HepG2 (cell line): ENCODE results near the gene TJP3. TPM values are rescaled to one million over a fixed set of nuclear protein-coding genes. Genes with fewer than 3 reads are reported as not detected.

Source experiments
- ARID4A ChIP-seq: sonication (generic); formaldehyde crosslinking; IDR thresholded peaks from 2 replicates; pipeline ENCODE4 v1.5.0; 2020; ENCODE audit warnings: mild to moderate bottlenecking, missing genetic modification reagents, borderline replicate concordance
- GABPA ChIP-seq, 2 experiments: IDR thresholded peaks; 2 replicates each; pipeline ENCODE4 v1.6.1; 2011 to 2016; ENCODE audit warnings: low read depth in 2 of 2, low read length in 1 of 2, missing biosample characterization in 1 of 2, missing genetic modification characterization in 1 of 2
- HOXA3 ChIP-seq: sonication (generic); formaldehyde crosslinking; IDR thresholded peaks from 2 replicates; pipeline ENCODE4 v1.5.0; 2020; ENCODE audit warnings: missing genetic modification reagents
- KDM2A ChIP-seq: sonication (generic); formaldehyde crosslinking; IDR thresholded peaks from 2 replicates; pipeline ENCODE4 v1.4.0; 2020; ENCODE audit warnings: low read depth, missing genetic modification reagents, borderline replicate concordance
- MXD1 ChIP-seq: sonication (generic); formaldehyde crosslinking; IDR thresholded peaks from 2 replicates; pipeline ENCODE4 v1.4.0; 2020; ENCODE audit warnings: mild to moderate bottlenecking, missing genetic modification reagents
- MYC ChIP-seq: sonication (generic); formaldehyde crosslinking; IDR thresholded peaks from 2 replicates; pipeline ENCODE4 v1.9.0; 2021; ENCODE audit warnings: missing genetic modification reagents, borderline replicate concordance
- RXRA ChIP-seq: sonication (generic); formaldehyde crosslinking; IDR thresholded peaks from 2 replicates; pipeline ENCODE4 v1.5.1; 2020; ENCODE audit warnings: missing genetic modification reagents
- SALL1 ChIP-seq: sonication (generic); formaldehyde crosslinking; IDR thresholded peaks from 2 replicates; pipeline ENCODE4 v1.8.0; 2022; ENCODE audit warnings: mild to moderate bottlenecking, missing genetic modification reagents
- SIN3B ChIP-seq: fragments of 150-350 bp; IDR thresholded peaks from 2 replicates; pipeline ENCODE4 v1.6.1; 2014; ENCODE audit warnings: low read length
- SRF ChIP-seq: IDR thresholded peaks from 2 replicates; pipeline ENCODE4 v1.6.1; 2011; ENCODE audit warnings: mild to moderate bottlenecking, low read depth, low read length, moderate library complexity
- ZNF274 ChIP-seq: sonication (generic); formaldehyde crosslinking; IDR thresholded peaks from 2 replicates; pipeline ENCODE4 v1.5.1; 2020; ENCODE audit warnings: mild to moderate bottlenecking, missing genetic modification reagents
- ZNF292 ChIP-seq: sonication (generic); formaldehyde crosslinking; IDR thresholded peaks from 2 replicates; pipeline ENCODE4 v1.8.1; 2022; ENCODE audit warnings: mild to moderate bottlenecking, low read depth, missing genetic modification reagents, borderline replicate concordance
- polyA plus RNA-seq, 8 experiments: library from polyadenylated mRNA; depleted of rRNA in 3 of 8; stranded (reverse) in 7 of 8; unstranded in 1 of 8; fragments of >200 nt; fragmentation: Illumina TruSeq in 4 of 8; extraction: Trizol in 4 of 8; gene quantifications; 2 replicates each; pipeline versions ENCODE4 v1.2.1 to v1.2.3, GENCODE V29; 2011 to 2016; ENCODE audit warnings: low read depth in 4 of 8, missing spikeins in 1 of 8, mixed read lengths in 1 of 8; ENCODE audit not compliant: insufficient read depth in 1 of 8
- total RNA-seq, 5 experiments: library from RNA; depleted of rRNA; stranded (reverse); fragments of >200 nt; fragmentation: Illumina TruSeq; extraction: Trizol; gene quantifications; 2 replicates each; pipeline ENCODE4 v1.2.3, GENCODE V29; 2016; ENCODE audit warnings: low read depth in 1 of 5
- TF ChIP-seq, protein P1 (sequence below): sonication (generic); formaldehyde crosslinking; IDR thresholded peaks from 2 replicates; pipeline ENCODE4 v1.4.0; 2020; ENCODE audit warnings: mild to moderate bottlenecking, missing genetic modification reagents
- TF ChIP-seq, protein P2 (sequence below): sonication (generic); formaldehyde crosslinking; IDR thresholded peaks from 2 replicates; pipeline ENCODE4 v1.8.0; 2022; ENCODE audit warnings: missing genetic modification reagents, mild to moderate bottlenecking, moderate library complexity, borderline replicate concordance
- TF ChIP-seq, protein P3 (sequence below): sonication (generic); formaldehyde crosslinking; IDR thresholded peaks from 2 replicates; pipeline ENCODE4 v1.8.0; 2022; ENCODE audit warnings: low read depth, missing genetic modification reagents

The TJP3 gene
- total and polyA plus RNA-seq, 2 of the 13 experiments (the other 11 are each of a cell fraction or from before 2014, with no cell fraction given) = 2.3 to 21.5 TPM

GRCh38 chr19:3687774-3688706 lies 20.1 kb upstream of the TJP3 start (continued):
- peak; percentile 65; the same call in 1 of the 2 replicates for TF ChIP-seq ARID4A (CRISPR knock-in tag)
- TF ChIP-seq, protein P1, sequence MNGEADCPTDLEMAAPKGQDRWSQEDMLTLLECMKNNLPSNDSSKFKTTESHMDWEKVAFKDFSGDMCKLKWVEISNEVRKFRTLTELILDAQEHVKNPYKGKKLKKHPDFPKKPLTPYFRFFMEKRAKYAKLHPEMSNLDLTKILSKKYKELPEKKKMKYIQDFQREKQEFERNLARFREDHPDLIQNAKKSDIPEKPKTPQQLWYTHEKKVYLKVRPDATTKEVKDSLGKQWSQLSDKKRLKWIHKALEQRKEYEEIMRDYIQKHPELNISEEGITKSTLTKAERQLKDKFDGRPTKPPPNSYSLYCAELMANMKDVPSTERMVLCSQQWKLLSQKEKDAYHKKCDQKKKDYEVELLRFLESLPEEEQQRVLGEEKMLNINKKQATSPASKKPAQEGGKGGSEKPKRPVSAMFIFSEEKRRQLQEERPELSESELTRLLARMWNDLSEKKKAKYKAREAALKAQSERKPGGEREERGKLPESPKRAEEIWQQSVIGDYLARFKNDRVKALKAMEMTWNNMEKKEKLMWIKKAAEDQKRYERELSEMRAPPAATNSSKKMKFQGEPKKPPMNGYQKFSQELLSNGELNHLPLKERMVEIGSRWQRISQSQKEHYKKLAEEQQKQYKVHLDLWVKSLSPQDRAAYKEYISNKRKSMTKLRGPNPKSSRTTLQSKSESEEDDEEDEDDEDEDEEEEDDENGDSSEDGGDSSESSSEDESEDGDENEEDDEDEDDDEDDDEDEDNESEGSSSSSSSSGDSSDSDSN = peak; percentile 54
- TF ChIP-seq, protein P2, sequence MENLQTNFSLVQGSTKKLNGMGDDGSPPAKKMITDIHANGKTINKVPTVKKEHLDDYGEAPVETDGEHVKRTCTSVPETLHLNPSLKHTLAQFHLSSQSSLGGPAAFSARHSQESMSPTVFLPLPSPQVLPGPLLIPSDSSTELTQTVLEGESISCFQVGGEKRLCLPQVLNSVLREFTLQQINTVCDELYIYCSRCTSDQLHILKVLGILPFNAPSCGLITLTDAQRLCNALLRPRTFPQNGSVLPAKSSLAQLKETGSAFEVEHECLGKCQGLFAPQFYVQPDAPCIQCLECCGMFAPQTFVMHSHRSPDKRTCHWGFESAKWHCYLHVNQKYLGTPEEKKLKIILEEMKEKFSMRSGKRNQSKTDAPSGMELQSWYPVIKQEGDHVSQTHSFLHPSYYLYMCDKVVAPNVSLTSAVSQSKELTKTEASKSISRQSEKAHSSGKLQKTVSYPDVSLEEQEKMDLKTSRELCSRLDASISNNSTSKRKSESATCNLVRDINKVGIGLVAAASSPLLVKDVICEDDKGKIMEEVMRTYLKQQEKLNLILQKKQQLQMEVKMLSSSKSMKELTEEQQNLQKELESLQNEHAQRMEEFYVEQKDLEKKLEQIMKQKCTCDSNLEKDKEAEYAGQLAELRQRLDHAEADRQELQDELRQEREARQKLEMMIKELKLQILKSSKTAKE (CRISPR knock-in tag) = no peak
- TF ChIP-seq MXD1 (CRISPR knock-in tag) = 0 out of 2 replicates have a peak, but pooled peaks have one; percentile 28
- no peak for TF ChIP-seq SRF
- TF ChIP-seq ZNF292 = 0 out of 2 replicates have a peak, but pooled peaks have one; percentile 34
- TF ChIP-seq RXRA (CRISPR knock-in tag) = 0 out of 2 replicates have a peak, but pooled peaks have one; percentile 27
- TF ChIP-seq, protein P3, sequence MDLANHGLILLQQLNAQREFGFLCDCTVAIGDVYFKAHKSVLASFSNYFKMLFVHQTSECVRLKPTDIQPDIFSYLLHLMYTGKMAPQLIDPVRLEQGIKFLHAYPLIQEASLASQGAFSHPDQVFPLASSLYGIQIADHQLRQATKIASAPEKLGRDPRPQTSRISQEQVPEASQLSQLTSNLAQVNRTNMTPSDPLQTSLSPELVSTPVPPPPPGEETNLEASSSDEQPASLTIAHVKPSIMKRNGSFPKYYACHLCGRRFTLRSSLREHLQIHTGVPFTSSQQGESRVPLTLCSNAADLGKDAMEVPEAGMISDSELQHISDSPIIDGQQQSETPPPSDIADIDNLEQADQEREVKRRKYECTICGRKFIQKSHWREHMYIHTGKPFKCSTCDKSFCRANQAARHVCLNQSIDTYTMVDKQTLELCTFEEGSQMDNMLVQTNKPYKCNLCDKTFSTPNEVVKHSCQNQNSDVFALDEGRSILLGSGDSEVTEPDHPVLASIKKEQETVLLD (CRISPR knock-in tag) = no peak
- TF ChIP-seq MYC (CRISPR knock-in tag) = peak; percentile 38; the same call in 1 of the 2 replicates
- TF ChIP-seq HOXA3 = peak; percentile 30; the same call in 1 of the 2 replicates
- peak; percentile 25 for TF ChIP-seq SALL1
- TF ChIP-seq ZNF274 (CRISPR knock-in tag) = no peak
- no peak for TF ChIP-seq GABPA (IDR thresholded peaks at IDR 0.05; ENCODE audit: low read depth, low read length)
- TF ChIP-seq GABPA (CRISPR knock-in tag; IDR thresholded peaks at IDR 0.05; ENCODE audit: low read depth) = 0 out of 2 replicates have a peak, but pooled peaks have one; percentile 32
- no peak for TF ChIP-seq SIN3B
- 0 out of 2 replicates have a peak, but pooled peaks have one; percentile 28 for TF ChIP-seq KDM2A (CRISPR knock-in tag)
